HUES64 (cell line): ENCODE measurements around the gene LEPR. TPM values are rescaled to one million over a fixed set of nuclear protein-coding genes. Genes with fewer than 3 reads are reported as not detected.
A peak's percentile ranks its signal among the peaks of the same experiment; 100 is the strongest.
"Not testable (repeated sequence)": the region's sequence is repeated elsewhere in the genome, so short reads cannot be mapped to it uniquely, and the experiment has no call there.

Experiments
- H3K27ac ChIP-seq: 2 replicates; pipeline ENCODE4 v1.7.0; 2013; ENCODE audit warnings: low read depth, low read length, inconsistent platforms
- H3K27me3 ChIP-seq: 2 replicates; pipeline ENCODE4 v1.6.1; 2013; ENCODE audit warnings: mild to moderate bottlenecking, low read length; ENCODE audit not compliant: insufficient read depth
- H3K36me3 ChIP-seq: 2 replicates; pipeline ENCODE4 v1.6.1; 2013; ENCODE audit warnings: mild to moderate bottlenecking, low read length; ENCODE audit not compliant: insufficient read depth
- H3K4me1 ChIP-seq: 2 replicates; pipeline ENCODE4 v1.6.1; 2013; ENCODE audit warnings: mild to moderate bottlenecking, low read length, moderate library complexity; ENCODE audit not compliant: insufficient read depth
- H3K4me3 ChIP-seq: 2 replicates; pipeline ENCODE4 v1.5.1; 2013; ENCODE audit warnings: mild to moderate bottlenecking, low read length, moderate library complexity
- H3K9ac ChIP-seq: 2 replicates; pipeline ENCODE4 v1.6.1; 2013; ENCODE audit warnings: mild to moderate bottlenecking, low read depth, low read length
- H3K9me3 ChIP-seq: 2 replicates; pipeline ENCODE4 v1.6.1; 2013; ENCODE audit warnings: low read depth, low read length; ENCODE audit not compliant: insufficient read depth
- WGBS: fragments of 150-250, 120-280 bp; methylation state at CpG from one replicate; pipeline ENCODE4 v1.1.7; 2013; ENCODE audit warnings: missing lambda C conversion rate; 5-methylcytosine and 5-hydroxymethylcytosine counted together
- polyA plus RNA-seq, 2 experiments: library from polyadenylated mRNA; stranded (reverse); fragments of 50-300 nt; gene quantifications; one replicate each; pipeline ENCODE4 v1.2.3, GENCODE V29; 2013

LEPR gene
- 1.4 TPM for polyA plus RNA-seq (2013, experiment 1 of 2)
- polyA plus RNA-seq (2013, experiment 2 of 2): 2.8 TPM

GRCh38 chr1:65420590-65421350 is at the start of gene LEPR, which contains the start of gene LEPROT:
TSS of gene LEPR (plus strand) at chr1:65420668. CDS start at chr1:65565566, 144,898 bp downstream.
TSS of gene LEPROT (plus strand) at chr1:65420668. CDS start at chr1:65420725, 57 bp downstream.
- Histone ChIP-seq H3K4me1 (peaks cover 55% of the 10 kb centered on the region), H3K9ac (peak within 1 kb of the TSS; percentile 97)
- WGBS: under 1% methylated on average over 60 of the region's 60 CpGs

GRCh38 chr1:65371544-65371943 is 48.9 kb upstream of the LEPR start:
- Histone ChIP-seq H3K9ac (no peak overlapping the region), H3K27me3 (no peaks in the 10 kb centered on the region), H3K27ac (no peak overlapping the region), H3K4me3 (no peak overlapping the region), H3K9me3 (no peaks in the 10 kb centered on the region), H3K36me3 (no peaks in the 10 kb centered on the region), H3K4me1 (no peaks in the 10 kb centered on the region)
- 95% methylated on average over 3 of the region's 3 CpGs for WGBS

More at GRCh38 chr1:65420590-65421350, at the start of gene LEPR, which contains the start of gene LEPROT:
- Histone ChIP-seq H3K27me3 (no peaks in the 10 kb centered on the region), H3K4me3 (peak within 1 kb of the TSS; percentile 97), H3K27ac (peak within 1 kb of the TSS; percentile 99), H3K9me3 (no peaks in the 10 kb centered on the region), H3K36me3 (no peaks in the 10 kb centered on the region)

- no peaks in the 10 kb centered on the region for H3K9me3 ChIP-seq
- WGBS: 100% methylated on average over 1 of the region's 1 CpG
Observed at GRCh38 chr1:65372557-65372956, 47.9 kb upstream of the LEPR start.

GRCh38 chr1:65377496-65378246 is 42.8 kb upstream of the LEPR start:
- no peak overlapping the region for H3K27ac ChIP-seq
- no peak overlapping the region for H3K4me3 ChIP-seq
- no peaks in the 10 kb centered on the region for H3K27me3 ChIP-seq
- 94% methylated on average over 4 of the region's 4 CpGs for WGBS
- H3K9me3 ChIP-seq: no peaks in the 10 kb centered on the region
- H3K4me1 ChIP-seq: no peaks in the 10 kb centered on the region
- no peaks in the 10 kb centered on the region for H3K36me3 ChIP-seq
- no peak overlapping the region for H3K9ac ChIP-seq

More at GRCh38 chr1:65372557-65372956, 47.9 kb upstream of the LEPR start:
- H3K27me3 ChIP-seq: no peaks in the 10 kb centered on the region
- H3K36me3 ChIP-seq: no peaks in the 10 kb centered on the region
- no peak overlapping the region for H3K9ac ChIP-seq
- no peak overlapping the region for H3K4me3 ChIP-seq
- no peak overlapping the region for H3K27ac ChIP-seq
- no peaks in the 10 kb centered on the region for H3K4me1 ChIP-seq

- H3K9ac ChIP-seq: no peak overlapping the region
- 96% methylated on average over 2 of the region's 2 CpGs for WGBS
- H3K4me3 ChIP-seq: no peak overlapping the region
- H3K36me3 ChIP-seq: no peaks in the 10 kb centered on the region
- H3K4me1 ChIP-seq: no peaks in the 10 kb centered on the region
- H3K27ac ChIP-seq: no peak overlapping the region
- H3K27me3 ChIP-seq: no peaks in the 10 kb centered on the region
- no peaks in the 10 kb centered on the region for H3K9me3 ChIP-seq
Observed at GRCh38 chr1:65378247-65378946, 42.1 kb upstream of the LEPR start.

GRCh38 chr1:65384426-65384825 is 36.0 kb upstream of the LEPR start:
- H3K36me3 ChIP-seq, H3K9me3 ChIP-seq, H3K9ac ChIP-seq, H3K4me3 ChIP-seq, H3K27me3 ChIP-seq, H3K27ac ChIP-seq, H3K4me1 ChIP-seq: not testable (repeated sequence)
- 95% methylated on average over 4 of the region's 5 CpGs for WGBS

GRCh38 chr1:65386439-65386838 is 34.0 kb upstream of the LEPR start:
- no peaks in the 10 kb centered on the region for H3K4me1 ChIP-seq
- no peaks in the 10 kb centered on the region for H3K27me3 ChIP-seq
- H3K4me3 ChIP-seq: no peak overlapping the region
- H3K9ac ChIP-seq: no peak overlapping the region
- H3K27ac ChIP-seq: no peak overlapping the region
- WGBS: 94% methylated on average over 3 of the region's 3 CpGs
- H3K9me3 ChIP-seq: 0 out of 2 replicates have a peak, but pooled peaks cover 2% of the 10 kb centered on the region
- H3K36me3 ChIP-seq: no peaks in the 10 kb centered on the region; the same call in none of the 2 replicates

GRCh38 chr1:65387821-65388220 is 32.6 kb upstream of the LEPR start:
- no peak overlapping the region for H3K4me3 ChIP-seq
- 0 out of 2 replicates have a peak, but pooled peaks cover 2% of the 10 kb centered on the region for H3K9me3 ChIP-seq
- H3K36me3 ChIP-seq: no peaks in the 10 kb centered on the region; the same call in none of the 2 replicates
- H3K4me1 ChIP-seq: no peaks in the 10 kb centered on the region
- H3K27me3 ChIP-seq: no peaks in the 10 kb centered on the region
- H3K9ac ChIP-seq: no peak overlapping the region
- H3K27ac ChIP-seq: no peak overlapping the region
- WGBS: 93% methylated on average over 2 of the region's 2 CpGs

GRCh38 chr1:65388908-65389695 is 31.4 kb upstream of the LEPR start:
- Histone ChIP-seq H3K9ac (no peak overlapping the region), H3K4me3 (no peak overlapping the region), H3K27me3 (no peaks in the 10 kb centered on the region), H3K27ac (peak overlapping the region; percentile 6; the same call in 1 of the 2 replicates), H3K9me3 (0 out of 2 replicates have a peak, but pooled peaks cover 2% of the 10 kb centered on the region), H3K4me1 (no peaks in the 10 kb centered on the region), H3K36me3 (no peaks in the 10 kb centered on the region; the same call in none of the 2 replicates)
- 89% methylated on average over 2 of the region's 3 CpGs for WGBS

- 97% methylated on average over 7 of the region's 7 CpGs for WGBS
- Histone ChIP-seq H3K9me3 (no peaks in the 10 kb centered on the region), H3K9ac (no peak overlapping the region), H3K36me3 (peaks cover 8% of the 10 kb centered on the region), H3K4me3 (no peak overlapping the region), H3K4me1 (peaks cover 7% of the 10 kb centered on the region; the same call in 1 of the 2 replicates), H3K27ac (no peak overlapping the region), H3K27me3 (no peaks in the 10 kb centered on the region)
Observed at GRCh38 chr1:65392497-65392896, 28.0 kb upstream of the LEPR start.
